ENCODE data around the gene OR3A1.

GRCh38 chr17:3308603-3309002 lies 10.4 kb upstream of the OR3A1 start:
- no peak for TF ChIP-seq CTCF (IDR thresholded peaks at IDR 0.05; ENCODE audit: poor library complexity, severe bottlenecking)
- no peak for TF ChIP-seq POLR2AphosphoS5 (IDR thresholded peaks at IDR 0.05)
- no peak for TF ChIP-seq EZH2 (IDR thresholded peaks at IDR 0.05; ENCODE audit: borderline replicate concordance, insufficient read depth, low read length, poor library complexity, severe bottlenecking)
